ENCODE data around the gene ANTKMT. TPM values are rescaled to one million over a fixed set of nuclear protein-coding genes. Genes with fewer than 3 reads are reported as not detected.

The ANTKMT gene
- total and polyA plus RNA-seq, 2 experiments from 2014 or later: 55.1 to 82.6 TPM

- H3K4me3 ChIP-seq: no peak overlapping the region
- no peaks in the 10 kb centered on the region for H3K9me3 ChIP-seq (ENCODE audit: low read depth)
- no peak overlapping the region for H3K27ac ChIP-seq
- DNase-seq (ENCODE audit: low read depth in 1 of 2, low spot score in 1 of 2): peak in 1 of 2 donors; percentile 29
- H3K27me3 ChIP-seq: peaks cover 84% of the 10 kb centered on the region
- no peaks in the 10 kb centered on the region for H3K36me3 ChIP-seq
- TF ChIP-seq CTCF (IDR thresholded peaks at IDR 0.05; ENCODE audit: low read depth, low read length): no peak
- peaks cover 7% of the 10 kb centered on the region for H3K4me1 ChIP-seq (ENCODE audit: low read depth)
Measured at GRCh38 chr16:694187-694862, 26.6 kb upstream of the ANTKMT start.

- Histone ChIP-seq H3K4me3 (no peak overlapping the region), H3K27me3 (peaks cover 90% of the 10 kb centered on the region), H3K36me3 (no peaks in the 10 kb centered on the region)
Measured at GRCh38 chr16:694863-695354, 26.0 kb upstream of the ANTKMT start.

GRCh38 chr16:695355-696089 lies 25.4 kb upstream of the ANTKMT start:
- H3K9me3 ChIP-seq (ENCODE audit: low read depth): no peaks in the 10 kb centered on the region
- peaks cover 96% of the 10 kb centered on the region for H3K27me3 ChIP-seq
- H3K27ac ChIP-seq: no peak overlapping the region
- DNase-seq (ENCODE audit: low read depth in 1 of 2, low spot score in 1 of 2): peak in 1 of 2 donors; percentile 28
- no peak for TF ChIP-seq CTCF (IDR thresholded peaks at IDR 0.05; ENCODE audit: low read depth, low read length)
- H3K4me1 ChIP-seq (ENCODE audit: low read depth): peaks cover 3% of the 10 kb centered on the region
- H3K4me3 ChIP-seq: peak overlapping the region; percentile 12
- H3K36me3 ChIP-seq: no peaks in the 10 kb centered on the region

More at GRCh38 chr16:694863-695354, 26.0 kb upstream of the ANTKMT start:
- no peak for TF ChIP-seq CTCF (IDR thresholded peaks at IDR 0.05; ENCODE audit: low read depth, low read length)
- DNase-seq (ENCODE audit: low read depth in 1 of 2, low spot score in 1 of 2): no peak
- Histone ChIP-seq H3K9me3 (ENCODE audit: low read depth) (no peaks in the 10 kb centered on the region), H3K27ac (no peak overlapping the region), H3K4me1 (ENCODE audit: low read depth) (peaks cover 3% of the 10 kb centered on the region)

- H3K27me3 ChIP-seq: peaks cover 100% of the 10 kb centered on the region
Measured at GRCh38 chr16:698911-699671, 21.9 kb upstream of the ANTKMT start.

More at GRCh38 chr16:698911-699671, 21.9 kb upstream of the ANTKMT start:
- no peak for TF ChIP-seq CTCF (IDR thresholded peaks at IDR 0.05; ENCODE audit: low read depth, low read length)
- Histone ChIP-seq H3K36me3 (no peaks in the 10 kb centered on the region), H3K4me1 (ENCODE audit: low read depth) (peaks cover 3% of the 10 kb centered on the region), H3K4me3 (no peak overlapping the region), H3K27ac (no peak overlapping the region), H3K9me3 (ENCODE audit: low read depth) (no peaks in the 10 kb centered on the region)
- DNase-seq (ENCODE audit: low read depth in 1 of 2, low spot score in 1 of 2): no peak
